Stimulated activated CD4-positive, alpha-beta T cell treated with anti-CD3 and anti-CD28 coated beads, TNF-alpha, amount 100 ng/mL, for 4 hours (primary cell): Measurements from ENCODE around the gene CASKIN1.
A peak's percentile ranks its signal among the peaks of the same experiment; 100 is the strongest.

Source experiments
- DNase-seq, 3 experiments: peaks; one replicate each; pipeline ENCODE4 v3.0.0-alpha.2; 2020; ENCODE audit warnings: low read depth in 3 of 3

Gene CASKIN1

GRCh38 chr16:2195322-2196161, 863 bp downstream of the CASKIN1 start:
- DNase-seq: no peak

GRCh38 chr16:2194852-2195321, 1.5 kb downstream of the CASKIN1 start:
- peak in 1 of 3 experiments; percentile 23 for DNase-seq

GRCh38 chr16:2194166-2194834, 2.1 kb downstream of the CASKIN1 start:
- DNase-seq: no peak

- DNase-seq: no peak
Observed at GRCh38 chr16:2191446-2191706, 5.0 kb downstream of the CASKIN1 start.

GRCh38 chr16:2190659-2191445, 5.6 kb downstream of the CASKIN1 start:
- no peak for DNase-seq

- DNase-seq: no peak
Observed at GRCh38 chr16:2190002-2190658, 6.3 kb downstream of the CASKIN1 start.

- no peak for DNase-seq
Observed at GRCh38 chr16:2189252-2189893, 7.0 kb downstream of the CASKIN1 start.

GRCh38 chr16:2188395-2188794, 8.0 kb downstream of the CASKIN1 start:
- no peak for DNase-seq

- no peak for DNase-seq
Observed at GRCh38 chr16:2187212-2187611, 9.2 kb downstream of the CASKIN1 start.

- DNase-seq: no peak
Observed at GRCh38 chr16:2186505-2186904, 9.9 kb downstream of the CASKIN1 start.

- no peak for DNase-seq
Observed at GRCh38 chr16:2186064-2186463, 10.3 kb downstream of the CASKIN1 start.

GRCh38 chr16:2184962-2185361, 11.4 kb downstream of the CASKIN1 start:
- no peak for DNase-seq

- no peak for DNase-seq
Observed at GRCh38 chr16:2184346-2184745, 12.1 kb downstream of the CASKIN1 start.

- DNase-seq: no peak
Observed at GRCh38 chr16:2183671-2184070, 12.7 kb downstream of the CASKIN1 start.

GRCh38 chr16:2181952-2182351, 14.5 kb downstream of the CASKIN1 start:
- no peak for DNase-seq

GRCh38 chr16:2180962-2181923, 15.2 kb downstream of the CASKIN1 start:
- no peak for DNase-seq

- no peak for DNase-seq
Observed at GRCh38 chr16:2180461-2180860, 15.9 kb downstream of the CASKIN1 start.

- DNase-seq: no peak
Observed at GRCh38 chr16:2179576-2179975, 16.8 kb downstream of the CASKIN1 start.

GRCh38 chr16:2179107-2179501, 17.3 kb downstream of the CASKIN1 start:
- no peak for DNase-seq
